Stimulated activated CD8-positive, alpha-beta memory T cell treated with anti-CD3 and anti-CD28 coated beads, Interleukin-4, amount 100 ng/mL, for 1 hour (primary cell): ENCODE results near the gene SYCE3.

ENCODE experiments used
- DNase-seq, 2 donors: peaks; one replicate each; pipeline ENCODE4 v3.0.0-alpha.2; 2020; ENCODE audit warnings: low read depth in 2 of 2, low spot score in 1 of 2

SYCE3 gene

GRCh38 chr22:50576806-50577696 lies 14.3 kb upstream of the SYCE3 start:
- DNase-seq = no peak

- DNase-seq = no peak
Observed at GRCh38 chr22:50576070-50576469, 13.4 kb upstream of the SYCE3 start.

- DNase-seq = no peak
Observed at GRCh38 chr22:50575426-50575941, 12.8 kb upstream of the SYCE3 start.

- no peak for DNase-seq
Observed at GRCh38 chr22:50574383-50574755, 11.7 kb upstream of the SYCE3 start.

GRCh38 chr22:50573491-50574382 lies 11.0 kb upstream of the SYCE3 start:
- no peak for DNase-seq

- no peak for DNase-seq
Observed at GRCh38 chr22:50572965-50573364, 10.2 kb upstream of the SYCE3 start.

- DNase-seq = no peak
Observed at GRCh38 chr22:50571264-50572175, 8.8 kb upstream of the SYCE3 start.

GRCh38 chr22:50570861-50571260 lies 8.1 kb upstream of the SYCE3 start:
- DNase-seq = no peak

GRCh38 chr22:50569896-50570535 lies 7.3 kb upstream of the SYCE3 start:
- no peak for DNase-seq

- no peak for DNase-seq
Observed at GRCh38 chr22:50569041-50569459, 6.3 kb upstream of the SYCE3 start.

- no peak for DNase-seq
Observed at GRCh38 chr22:50568626-50569025, 5.9 kb upstream of the SYCE3 start.

- no peak for DNase-seq
Observed at GRCh38 chr22:50567721-50568252, 5.1 kb upstream of the SYCE3 start.

- DNase-seq = no peak
Observed at GRCh38 chr22:50564289-50564688, 1.6 kb upstream of the SYCE3 start.

- no peak for DNase-seq
Observed at GRCh38 chr22:50563413-50564160, 868 bp upstream of the SYCE3 start.

- no peak for DNase-seq
Observed at GRCh38 chr22:50561401-50562358, 1.0 kb downstream of the SYCE3 start.

GRCh38 chr22:50560034-50560433 lies 2.7 kb downstream of the SYCE3 start:
- DNase-seq = no peak

- no peak for DNase-seq
Observed at GRCh38 chr22:50556703-50557102, 6.0 kb downstream of the SYCE3 start.

- DNase-seq = no peak
Observed at GRCh38 chr22:50553310-50553709, 9.4 kb downstream of the SYCE3 start.
